K562 (cell line): ENCODE results near the gene TRAPPC12. TPM values are rescaled to one million over a fixed set of nuclear protein-coding genes. Genes with fewer than 3 reads are reported as not detected.

Source experiments
- ARID2 ChIP-seq: fragments of 450-650 bp; IDR thresholded peaks from 2 replicates; pipeline ENCODE4 v1.6.1; 2017; ENCODE audit warnings: antibody characterized with exemption, mild to moderate bottlenecking
- ATF1 ChIP-seq, 2 experiments: fragments of 450-650 bp in 1 of 2; IDR thresholded peaks; 2 replicates each; pipeline ENCODE4 v1.6.1; 2016; ENCODE audit warnings: missing compliant biosample characterization in 1 of 2, missing genetic modification characterization in 1 of 2
- CBX5 ChIP-seq: IDR thresholded peaks from 2 replicates; pipeline ENCODE4 v1.6.1; 2014; ENCODE audit warnings: low read depth, borderline replicate concordance
- ELF2 ChIP-seq: fragments of 250-450 bp; sonication (Bioruptor Pico); IDR thresholded peaks from 2 replicates; pipeline ENCODE4 v1.5.0; 2021; ENCODE audit warnings: mild to moderate bottlenecking
- ETV1 ChIP-seq: fragments of 450-650 bp; conservative IDR thresholded peaks from 2 replicates; pipeline ENCODE4 v1.6.1; 2016; ENCODE audit warnings: missing genetic modification characterization, control low read depth, low read depth, missing compliant biosample characterization
- FIP1L1 ChIP-seq: fragments of 200-400 bp; formaldehyde crosslinking; IDR thresholded peaks from 2 replicates; pipeline ENCODE4 v1.6.1; 2018; ENCODE audit warnings: mild to moderate bottlenecking, low read depth, low read length; ENCODE audit not compliant: poor library complexity, severe bottlenecking
- GABPB1 ChIP-seq: sonication (generic); formaldehyde crosslinking; IDR thresholded peaks from 2 replicates; pipeline ENCODE4 v1.8.0; 2022; ENCODE audit warnings: mild to moderate bottlenecking, missing genetic modification reagents
- KDM2B ChIP-seq: fragments of 250-450 bp; sonication (Bioruptor Pico); IDR thresholded peaks from 2 replicates; pipeline ENCODE4 v1.8.0; 2021; ENCODE audit warnings: mild to moderate bottlenecking, moderate library complexity
- L3MBTL2 ChIP-seq: fragments of 450-650 bp; IDR thresholded peaks from 2 replicates; pipeline ENCODE4 v1.6.1; 2016; ENCODE audit warnings: mild to moderate bottlenecking, moderate library complexity
- MAFK ChIP-seq: IDR thresholded peaks from 2 replicates; pipeline ENCODE4 v1.6.1; 2011; ENCODE audit warnings: low read length, improper control_type of control experiment
- MBD2 ChIP-seq: sonication (generic); IDR thresholded peaks from 2 replicates; pipeline ENCODE4 v1.6.1; 2016; ENCODE audit warnings: low read depth, borderline replicate concordance
- NELFE ChIP-seq: IDR thresholded peaks from 2 replicates; pipeline ENCODE4 v1.6.1; 2011; ENCODE audit warnings: mild to moderate bottlenecking; ENCODE audit not compliant: insufficient read depth, insufficient read length
- NR1H2 ChIP-seq: sonication (generic); formaldehyde crosslinking; IDR thresholded peaks from 2 replicates; pipeline ENCODE4 v1.4.0; 2020; ENCODE audit warnings: mild to moderate bottlenecking, missing genetic modification reagents
- POLR2G ChIP-seq: fragments of 200-400 bp; formaldehyde crosslinking; IDR thresholded peaks from 2 replicates; pipeline ENCODE4 v1.6.1; 2017; ENCODE audit warnings: low read depth, mild to moderate bottlenecking, antibody characterized with exemption, low read length, moderate library complexity
- PRMT5 ChIP-seq: sonication (generic); formaldehyde crosslinking; IDR thresholded peaks from 2 replicates; pipeline ENCODE4 v1.5.0; 2020; ENCODE audit warnings: missing genetic modification reagents
- SAFB ChIP-seq: fragments of 200-400 bp; formaldehyde crosslinking; IDR thresholded peaks from 2 replicates; pipeline ENCODE4 v1.6.1; 2017; ENCODE audit warnings: low read depth, low read length, borderline replicate concordance
- SIN3B ChIP-seq: fragments of 450-650 bp; IDR thresholded peaks from 2 replicates; pipeline ENCODE4 v1.6.1; 2017; ENCODE audit warnings: low read depth, mild to moderate bottlenecking, moderate library complexity
- SMAD2 ChIP-seq: fragments of 150-350 bp; IDR thresholded peaks from 2 replicates; pipeline ENCODE4 v1.6.1; 2014; ENCODE audit warnings: low read depth, mild to moderate bottlenecking, low read length
- TAF15 ChIP-seq: fragments of 200-400 bp; formaldehyde crosslinking; IDR thresholded peaks from 2 replicates; pipeline ENCODE4 v1.6.1; 2017; ENCODE audit warnings: mild to moderate bottlenecking, low read depth, low read length, moderate library complexity
- TBP ChIP-seq: optimal IDR thresholded peaks from 2 replicates; pipeline ENCODE3; 2011; ENCODE audit warnings: low read depth, low read length, improper control_type of control experiment
- XRCC5 ChIP-seq: fragments of 200-400 bp; formaldehyde crosslinking; IDR thresholded peaks from 2 replicates; pipeline ENCODE4 v1.6.1; 2017; ENCODE audit warnings: low read depth, mild to moderate bottlenecking, low read length
- ZKSCAN8 ChIP-seq: fragments of 200-800 bp; sonication (Bioruptor generic); IDR thresholded peaks from 2 replicates; pipeline ENCODE4 v1.6.1; 2016; ENCODE audit warnings: missing genetic modification characterization, missing compliant biosample characterization
- ZNF146 ChIP-seq: IDR thresholded peaks from one replicate; pipeline ENCODE4 v1.6.1; 2018; ENCODE audit warnings: missing compliant biosample characterization; ENCODE audit not compliant: unreplicated experiment
- ZNF224 ChIP-seq: sonication (generic); formaldehyde crosslinking; IDR thresholded peaks from 2 replicates; pipeline ENCODE4 v1.8.0; 2022; ENCODE audit warnings: mild to moderate bottlenecking, missing genetic modification reagents
- polyA plus RNA-seq, 8 experiments: library from polyadenylated mRNA; depleted of rRNA in 4 of 8; stranded (reverse) in 5 of 8; unstranded in 3 of 8; fragments of >200 nt; fragmentation: Nextera tagmentation in 2 of 8; fragmentation: Illumina TruSeq in 1 of 8; extraction: Ambion mirVana in 2 of 8; extraction: Trizol in 1 of 8; gene quantifications; 2 replicates each; pipeline versions ENCODE4 v1.2.1 to v1.2.3, GENCODE V29; 2011 to 2014; ENCODE audit warnings: inconsistent platforms in 1 of 8, missing spikeins in 1 of 8
- total RNA-seq, 7 experiments: library from RNA; depleted of rRNA in 6 of 7; stranded (reverse); fragments of >200 nt in 6 of 7; fragmentation: Illumina TruSeq in 2 of 7; extraction: Trizol in 2 of 7; gene quantifications; 2 replicates each; pipeline versions ENCODE4 v1.2.1 to v1.2.3, GENCODE V29; 2011 to 2021; ENCODE audit warnings: low replicate concordance in 1 of 7
- TF ChIP-seq, protein P1 (sequence below): sonication (generic); formaldehyde crosslinking; IDR thresholded peaks from 2 replicates; pipeline ENCODE4 v1.8.0; 2022; ENCODE audit warnings: missing genetic modification reagents, mild to moderate bottlenecking, borderline replicate concordance
- TF ChIP-seq, protein P2 (sequence below), 2 experiments: fragments of 450-650 bp; conservative IDR thresholded peaks; 2 replicates each; pipeline ENCODE4 v1.6.1; 2017; ENCODE audit warnings: mild to moderate bottlenecking in 2 of 2, moderate library complexity in 2 of 2

TRAPPC12 gene
- total and polyA plus RNA-seq, 9 of the 15 experiments (the other 6 are each of a cell fraction or from before 2014, with no cell fraction given) = 8.0 to 75.2 (median 39.1) TPM

GRCh38 chr2:3379647-3380534, at the start of gene TRAPPC12 (continued):
- TF ChIP-seq, protein P1, sequence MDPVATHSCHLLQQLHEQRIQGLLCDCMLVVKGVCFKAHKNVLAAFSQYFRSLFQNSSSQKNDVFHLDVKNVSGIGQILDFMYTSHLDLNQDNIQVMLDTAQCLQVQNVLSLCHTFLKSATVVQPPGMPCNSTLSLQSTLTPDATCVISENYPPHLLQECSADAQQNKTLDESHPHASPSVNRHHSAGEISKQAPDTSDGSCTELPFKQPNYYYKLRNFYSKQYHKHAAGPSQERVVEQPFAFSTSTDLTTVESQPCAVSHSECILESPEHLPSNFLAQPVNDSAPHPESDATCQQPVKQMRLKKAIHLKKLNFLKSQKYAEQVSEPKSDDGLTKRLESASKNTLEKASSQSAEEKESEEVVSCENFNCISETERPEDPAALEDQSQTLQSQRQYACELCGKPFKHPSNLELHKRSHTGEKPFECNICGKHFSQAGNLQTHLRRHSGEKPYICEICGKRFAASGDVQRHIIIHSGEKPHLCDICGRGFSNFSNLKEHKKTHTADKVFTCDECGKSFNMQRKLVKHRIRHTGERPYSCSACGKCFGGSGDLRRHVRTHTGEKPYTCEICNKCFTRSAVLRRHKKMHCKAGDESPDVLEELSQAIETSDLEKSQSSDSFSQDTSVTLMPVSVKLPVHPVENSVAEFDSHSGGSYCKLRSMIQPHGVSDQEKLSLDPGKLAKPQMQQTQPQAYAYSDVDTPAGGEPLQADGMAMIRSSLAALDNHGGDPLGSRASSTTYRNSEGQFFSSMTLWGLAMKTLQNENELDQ (CRISPR knock-in tag) = 0 out of 2 replicates have a peak, but pooled peaks have one; percentile 89
- no peak for TF ChIP-seq CBX5
- no peak for TF ChIP-seq ATF1 (CRISPR knock-in tag; IDR thresholded peaks at IDR 0.05)
- peak; percentile 71 for TF ChIP-seq ATF1 (tag; IDR thresholded peaks at IDR 0.05)
- TF ChIP-seq NR1H2 (CRISPR knock-in tag) = 0 out of 2 replicates have a peak, but pooled peaks have one; percentile 40
- TF ChIP-seq ELF2 = peak; percentile 70
- TF ChIP-seq SMAD2 = no peak
- TF ChIP-seq FIP1L1 = peak; percentile 79
- TF ChIP-seq ZNF224 (CRISPR knock-in tag) = no peak
- peak; percentile 20; the same call in 1 of the 2 replicates for TF ChIP-seq SAFB
- TF ChIP-seq MBD2 = peak; percentile 83
- peak; percentile 83 for TF ChIP-seq ETV1 (tag)
- TF ChIP-seq SIN3B = peak; percentile 89; the same call in 1 of the 2 replicates
- no peak for TF ChIP-seq TAF15
- TF ChIP-seq PRMT5 (CRISPR knock-in tag) = 0 out of 2 replicates have a peak, but pooled peaks have one; percentile 35
- no peak; the same call in 1 of the 2 replicates for TF ChIP-seq ARID2
- TF ChIP-seq KDM2B (CRISPR knock-in tag) = 0 out of 2 replicates have a peak, but pooled peaks have one; percentile 22
- TF ChIP-seq TBP = peak; percentile 85
- peak; percentile 99 for TF ChIP-seq POLR2G
- peak; percentile 86 for TF ChIP-seq L3MBTL2
- peak; percentile 44 for TF ChIP-seq ZNF146 (CRISPR knock-in tag)
- no peak for TF ChIP-seq ZKSCAN8 (CRISPR knock-in tag)
- TF ChIP-seq, protein P2, sequence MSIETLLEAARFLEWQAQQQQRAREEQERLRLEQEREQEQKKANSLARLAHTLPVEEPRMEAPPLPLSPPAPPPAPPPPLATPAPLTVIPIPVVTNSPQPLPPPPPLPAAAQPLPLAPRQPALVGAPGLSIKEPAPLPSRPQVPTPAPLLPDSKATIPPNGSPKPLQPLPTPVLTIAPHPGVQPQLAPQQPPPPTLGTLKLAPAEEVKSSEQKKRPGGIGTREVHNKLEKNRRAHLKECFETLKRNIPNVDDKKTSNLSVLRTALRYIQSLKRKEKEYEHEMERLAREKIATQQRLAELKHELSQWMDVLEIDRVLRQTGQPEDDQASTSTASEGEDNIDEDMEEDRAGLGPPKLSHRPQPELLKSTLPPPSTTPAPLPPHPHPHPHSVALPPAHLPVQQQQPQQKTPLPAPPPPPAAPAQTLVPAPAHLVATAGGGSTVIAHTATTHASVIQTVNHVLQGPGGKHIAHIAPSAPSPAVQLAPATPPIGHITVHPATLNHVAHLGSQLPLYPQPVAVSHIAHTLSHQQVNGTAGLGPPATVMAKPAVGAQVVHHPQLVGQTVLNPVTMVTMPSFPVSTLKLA (conservative IDR thresholded peaks at IDR 0.05) = peak; percentile 70 to 91
- TF ChIP-seq NELFE = no peak
- no peak for TF ChIP-seq MAFK
- 0 out of 2 replicates have a peak, but pooled peaks have one; percentile 21 for TF ChIP-seq XRCC5
- TF ChIP-seq GABPB1 (CRISPR knock-in tag) = peak; percentile 94
